Keratinocyte (primary cell): ENCODE data around the gene REX1BD. TPM values are rescaled to one million over a fixed set of nuclear protein-coding genes. Genes with fewer than 3 reads are reported as not detected.

Experiments
- DNase-seq: peaks from one replicate; pipeline ENCODE4 v3.0.0-alpha.2; 2011; ENCODE audit warnings: low read depth, missing footprints, low spot score
- FAIRE-seq: peaks from 2 replicates; lab custom pipeline; 2011; peaks lifted over from hg19 to GRCh38; lab: Jason Lieb, UNC
- H2AFZ ChIP-seq: 2 replicates; pipeline ENCODE4 v1.6.0; 2012; ENCODE audit warnings: low read length, control low read depth, inconsistent platforms; ENCODE audit not compliant: control insufficient read depth
- H3K27ac ChIP-seq: 2 replicates; pipeline ENCODE4 v1.5.1; 2011; ENCODE audit warnings: low read length; ENCODE audit not compliant: control insufficient read depth, insufficient read depth
- H3K27me3 ChIP-seq: 3 replicates; pipeline ENCODE4 v1.6.0; 2011; ENCODE audit warnings: low read length; ENCODE audit not compliant: control insufficient read depth, insufficient read depth; ENCODE audit errors: extremely low read depth
- H3K36me3 ChIP-seq, 2 experiments: 2 replicates in 1 of 2; 3 replicates in 1 of 2; pipeline ENCODE4 v1.5.1; 2011; ENCODE audit warnings: low read length in 2 of 2, mild to moderate bottlenecking in 1 of 2; ENCODE audit not compliant: control insufficient read depth in 2 of 2, insufficient read depth in 2 of 2; ENCODE audit errors: extremely low read depth in 1 of 2
- H3K4me1 ChIP-seq: 3 replicates; pipeline ENCODE4 v1.5.1; 2011; ENCODE audit warnings: low read length; ENCODE audit not compliant: control insufficient read depth, insufficient read depth; ENCODE audit errors: extremely low read depth
- H3K4me2 ChIP-seq: 3 replicates; pipeline ENCODE4 v1.6.0; 2011; ENCODE audit warnings: low read depth, low read length; ENCODE audit not compliant: control insufficient read depth, insufficient read depth; ENCODE audit errors: extremely low read depth
- H3K4me3 ChIP-seq, 3 experiments: fragments of 200-600 bp in 1 of 3; sonication (generic) in 1 of 3; 2 replicates in 2 of 3; 3 replicates in 1 of 3; pipeline ENCODE4 v1.5.1; 2011 to 2016; ENCODE audit warnings: low read length in 3 of 3, mild to moderate bottlenecking in 3 of 3, control low read depth in 2 of 3, inconsistent platforms in 1 of 3, low read depth in 1 of 3, mixed read lengths in 1 of 3, mixed run types in 1 of 3, moderate library complexity in 1 of 3; ENCODE audit not compliant: control insufficient read depth in 2 of 3, insufficient read depth in 2 of 3; ENCODE audit errors: extremely low read depth in 1 of 3
- H3K79me2 ChIP-seq: 2 replicates; pipeline ENCODE4 v1.6.0; 2012; ENCODE audit warnings: low read length; ENCODE audit not compliant: control insufficient read depth, insufficient read depth
- H3K9ac ChIP-seq: 3 replicates; pipeline ENCODE4 v1.6.0; 2011; ENCODE audit warnings: low read length; ENCODE audit not compliant: control insufficient read depth, insufficient read depth; ENCODE audit errors: extremely low read depth
- H3K9me1 ChIP-seq: 3 replicates; pipeline ENCODE4 v1.6.0; 2011; ENCODE audit warnings: low read length; ENCODE audit not compliant: control insufficient read depth, insufficient read depth; ENCODE audit errors: extremely low read depth
- H3K9me3 ChIP-seq: 2 replicates; pipeline ENCODE4 v1.5.1; 2012; ENCODE audit warnings: low read depth, low read length; ENCODE audit not compliant: control insufficient read depth
- H4K20me1 ChIP-seq: 3 replicates; pipeline ENCODE4 v1.6.0; 2011; ENCODE audit warnings: low read length; ENCODE audit not compliant: control insufficient read depth, insufficient read depth; ENCODE audit errors: extremely low read depth
- EZH2 ChIP-seq: IDR thresholded peaks from one replicate; pipeline ENCODE4 v1.6.1; 2012; ENCODE audit warnings: inconsistent platforms, mild to moderate bottlenecking, low read length, moderate library complexity
- dilution Hi-C: fragments of 300-500 bp; cut with MboI; formaldehyde crosslinking; loops from one replicate; pipeline ENCODE4 v1.7.0; 2020; ENCODE audit warnings: low sequenced_read_pairs; ENCODE audit not compliant: extremely low pct_ligation_motif_present
- polyA plus RNA-seq, 5 experiments: library from polyadenylated mRNA; depleted of rRNA in 3 of 5; stranded (reverse) in 3 of 5; stranded (forward) in 1 of 5; unstranded in 1 of 5; fragments of >200 nt; gene quantifications; 1 replicate in 1 of 5; 2 replicates in 3 of 5; 3 replicates in 1 of 5; pipeline versions ENCODE4 v1.2.1 to v1.2.3, GENCODE V29; 2011 to 2012; ENCODE audit warnings: missing spikeins in 2 of 5, low read depth in 1 of 5, low replicate concordance in 1 of 5
- TF ChIP-seq, protein P1 (sequence below), 3 experiments: IDR thresholded peaks in 1 of 3; conservative IDR thresholded peaks in 1 of 3; optimal IDR thresholded peaks in 1 of 3; 2 replicates in 2 of 3; 3 replicates in 1 of 3; pipeline versions ENCODE3 to v1.5.1; 2011; ENCODE audit warnings: low read length in 3 of 3, mild to moderate bottlenecking in 3 of 3, moderate library complexity in 2 of 3, control low read depth in 1 of 3, inconsistent platforms in 1 of 3; ENCODE audit not compliant: insufficient read depth in 2 of 3; ENCODE audit errors: extremely low read depth in 1 of 3

REX1BD gene
- polyA plus RNA-seq, 1 donor (not counting 4 experiments of a cell fraction or from before 2014, with no cell fraction given): 31.9 TPM

DNA sequence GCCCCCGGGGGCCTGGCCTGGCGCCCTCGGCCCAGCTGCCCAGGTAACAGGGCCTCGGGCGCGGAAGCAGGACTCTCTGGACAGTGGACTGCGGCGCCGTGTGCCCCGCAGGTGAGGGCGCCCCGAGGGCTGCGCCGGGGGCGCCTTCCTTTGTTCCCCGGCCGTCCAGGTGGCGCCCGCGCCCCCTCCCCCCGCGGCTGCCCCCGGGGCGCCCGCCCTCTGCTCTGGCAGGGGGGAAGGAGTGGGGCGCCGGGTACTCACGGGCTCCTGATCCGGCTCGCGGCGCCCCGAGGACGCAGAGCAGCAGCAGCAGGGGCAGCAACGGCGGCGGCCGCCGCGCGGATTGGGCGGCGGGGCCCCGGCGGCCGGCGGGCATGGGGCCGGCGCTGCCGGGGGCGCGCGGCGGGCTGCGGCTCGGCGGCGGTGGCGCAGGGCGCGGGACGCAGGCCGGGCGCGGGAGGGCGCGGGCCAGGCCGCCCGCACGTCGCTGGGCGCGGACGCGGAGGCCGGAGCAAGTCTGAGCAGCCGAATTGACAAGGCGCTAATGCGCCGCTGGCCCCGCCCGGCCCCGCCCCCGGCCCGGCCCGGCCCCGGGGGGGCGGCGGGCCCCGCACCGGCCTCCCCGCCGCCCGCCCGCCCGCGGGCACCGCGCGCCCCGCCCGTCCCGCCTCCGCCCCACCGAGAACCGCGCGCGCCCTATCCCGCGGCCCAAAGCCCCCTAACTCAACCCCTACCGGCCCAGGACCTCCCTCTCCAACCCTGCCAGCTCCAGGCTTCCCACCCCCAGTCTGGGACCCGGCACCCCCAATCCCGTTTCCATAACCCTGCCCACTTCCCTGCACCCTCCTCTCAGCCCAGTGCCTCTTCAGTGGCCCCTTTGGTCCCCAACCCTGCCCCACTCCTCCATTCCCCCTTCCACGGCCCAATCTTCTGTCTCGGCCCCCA, 18.0 kb downstream of the REX1BD start, which contains the start of gene CRLF1:
TSS of gene CRLF1 (minus strand) at position 519 of the 945 bp plus-strand sequence. CDS start at position 376, 143 bp downstream.
- dilution Hi-C loops: no loop called here
- no peak for FAIRE-seq
- no peak within 1 kb of the TSS for H2AFZ ChIP-seq
- no peaks in the 10 kb centered on the region for H3K9me3 ChIP-seq
- no peaks in the 10 kb centered on the region for H3K9me1 ChIP-seq
- H3K4me3 ChIP-seq: peak within 1 kb of the TSS; percentile 22 to 54 (median 51)
- no peak within 1 kb of the TSS for H3K27ac ChIP-seq
- H3K4me2 ChIP-seq: peak within 1 kb of the TSS; percentile 77
- no peaks in the 10 kb centered on the region for H3K36me3 ChIP-seq
- H3K79me2 ChIP-seq: no peaks in the 10 kb centered on the region
- H4K20me1 ChIP-seq: no peaks in the 10 kb centered on the region
- TF ChIP-seq, protein P1, sequence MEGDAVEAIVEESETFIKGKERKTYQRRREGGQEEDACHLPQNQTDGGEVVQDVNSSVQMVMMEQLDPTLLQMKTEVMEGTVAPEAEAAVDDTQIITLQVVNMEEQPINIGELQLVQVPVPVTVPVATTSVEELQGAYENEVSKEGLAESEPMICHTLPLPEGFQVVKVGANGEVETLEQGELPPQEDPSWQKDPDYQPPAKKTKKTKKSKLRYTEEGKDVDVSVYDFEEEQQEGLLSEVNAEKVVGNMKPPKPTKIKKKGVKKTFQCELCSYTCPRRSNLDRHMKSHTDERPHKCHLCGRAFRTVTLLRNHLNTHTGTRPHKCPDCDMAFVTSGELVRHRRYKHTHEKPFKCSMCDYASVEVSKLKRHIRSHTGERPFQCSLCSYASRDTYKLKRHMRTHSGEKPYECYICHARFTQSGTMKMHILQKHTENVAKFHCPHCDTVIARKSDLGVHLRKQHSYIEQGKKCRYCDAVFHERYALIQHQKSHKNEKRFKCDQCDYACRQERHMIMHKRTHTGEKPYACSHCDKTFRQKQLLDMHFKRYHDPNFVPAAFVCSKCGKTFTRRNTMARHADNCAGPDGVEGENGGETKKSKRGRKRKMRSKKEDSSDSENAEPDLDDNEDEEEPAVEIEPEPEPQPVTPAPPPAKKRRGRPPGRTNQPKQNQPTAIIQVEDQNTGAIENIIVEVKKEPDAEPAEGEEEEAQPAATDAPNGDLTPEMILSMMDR (optimal IDR thresholded peaks at IDR 0.05 in 1 of 3, IDR thresholded peaks at IDR 0.05 in 1 of 3, conservative IDR thresholded peaks at IDR 0.05 in 1 of 3; ENCODE audit: extremely low read depth in 1 of 3, insufficient read depth in 2 of 3, low read length in 3 of 3): no peak
- DNase-seq: no peak
- no peak within 1 kb of the TSS for H3K9ac ChIP-seq
- peaks cover 61% of the 10 kb centered on the region for H3K27me3 ChIP-seq
- H3K4me1 ChIP-seq: peaks cover 8% of the 10 kb centered on the region

DNA sequence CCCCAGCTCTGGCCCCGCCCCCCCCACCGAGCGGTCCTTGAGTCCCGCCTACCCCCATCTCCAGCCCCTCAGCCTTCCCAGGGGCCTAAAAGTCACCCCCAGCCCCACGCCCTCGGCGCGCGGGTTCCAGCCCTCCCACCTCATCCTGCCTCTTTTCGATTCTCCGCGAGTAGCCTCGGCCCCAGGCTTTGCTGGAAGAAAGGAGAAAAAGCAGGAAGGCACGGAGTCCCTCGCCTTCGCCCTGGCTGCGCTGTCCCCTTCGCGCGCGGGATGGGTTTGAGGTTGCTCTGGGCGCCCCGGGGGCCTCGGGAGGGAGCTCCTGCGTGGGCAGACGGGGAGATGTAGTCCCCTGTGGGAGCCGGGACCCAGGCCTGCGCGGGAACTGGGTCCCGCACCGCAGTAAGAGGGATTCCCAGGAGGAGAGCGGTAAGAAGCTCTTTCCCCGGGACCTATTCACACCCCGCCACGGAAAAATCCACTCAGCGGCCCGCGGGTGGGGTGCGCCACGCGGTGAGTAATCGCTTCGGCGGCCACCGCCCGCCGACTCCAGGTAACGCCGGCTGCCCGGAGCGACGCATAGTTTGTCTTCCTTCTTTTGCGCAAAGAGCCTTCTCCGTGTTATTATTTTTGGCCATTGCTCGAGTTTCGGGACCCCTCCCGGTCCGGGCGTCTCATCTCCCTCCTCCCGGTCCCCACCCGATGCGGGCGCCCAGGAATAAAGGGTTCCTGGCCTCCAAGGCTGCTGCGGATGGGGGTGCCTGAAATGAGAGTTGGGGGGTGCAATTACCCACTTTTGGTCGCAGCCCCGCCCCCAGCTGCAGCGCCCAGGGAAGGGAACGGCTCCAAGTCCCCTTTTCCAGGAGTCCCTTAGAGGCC, 18.9 kb downstream of the REX1BD start:
- peaks cover 70% of the 10 kb centered on the region for H3K27me3 ChIP-seq
- no peak overlapping the region for H2AFZ ChIP-seq
- DNase-seq: no peak
- H3K27ac ChIP-seq: no peak overlapping the region
- H3K36me3 ChIP-seq: no peaks in the 10 kb centered on the region
- no peaks in the 10 kb centered on the region for H3K9me1 ChIP-seq
- H3K4me3 ChIP-seq: peak overlapping the region; percentile 22 to 54 (median 51)
- H3K9ac ChIP-seq: no peak overlapping the region
- no peaks in the 10 kb centered on the region for H3K79me2 ChIP-seq
- no peak for FAIRE-seq
- TF ChIP-seq, protein P1 (optimal IDR thresholded peaks at IDR 0.05 in 1 of 3, IDR thresholded peaks at IDR 0.05 in 1 of 3, conservative IDR thresholded peaks at IDR 0.05 in 1 of 3; ENCODE audit: extremely low read depth in 1 of 3, insufficient read depth in 2 of 3, low read length in 3 of 3): no peak
- peak; percentile 94 for TF ChIP-seq EZH2
- H4K20me1 ChIP-seq: no peaks in the 10 kb centered on the region
- peaks cover 8% of the 10 kb centered on the region for H3K4me1 ChIP-seq
- no peaks in the 10 kb centered on the region for H3K9me3 ChIP-seq
- peak overlapping the region; percentile 77 for H3K4me2 ChIP-seq
- dilution Hi-C loops: no loop called here
